Upper lobe of left lung (tissue), 6 donors: ENCODE data around the gene U2AF1L4. TPM values are rescaled to one million over a fixed set of nuclear protein-coding genes. Genes with fewer than 3 reads are reported as not detected.

Experiments used
- ATAC-seq, 2 donors: fragments of 200-7000 bp; cut with Tn5 transposase; one replicate each; pipeline ENCODE4 v1.9.1; 2022; ENCODE audit warnings: mild to moderate bottlenecking in 2 of 2, moderate library complexity in 2 of 2; ENCODE audit not compliant: low FRiP score in 2 of 2
- DNase-seq, 2 donors: peaks; one replicate each; pipeline ENCODE4 v3.0.0-alpha.2; 2019 to 2020
- H3K27ac ChIP-seq, 4 donors: fragments of 200-600 bp; sonication (generic); one replicate each; pipeline ENCODE4 v1.5.1; 2016 to 2019
- H3K27me3 ChIP-seq, 4 donors: fragments of 200-600 bp; sonication (generic); one replicate each; pipeline ENCODE4 v1.5.1; 2017 to 2019
- H3K36me3 ChIP-seq, 4 donors: fragments of 200-600 bp; sonication (generic); one replicate each; pipeline ENCODE4 v1.5.1; 2016 to 2019
- H3K4me1 ChIP-seq, 4 donors: fragments of 200-600 bp; sonication (generic); one replicate each; pipeline ENCODE4 v1.5.1; 2018 to 2019
- H3K4me3 ChIP-seq, 4 donors: fragments of 200-600 bp; sonication (generic); one replicate each; pipeline ENCODE4 v1.5.1; 2017 to 2019; ENCODE audit warnings: mild to moderate bottlenecking in 2 of 4, moderate library complexity in 1 of 4
- H3K9me3 ChIP-seq, 4 donors: fragments of 200-600 bp; sonication (generic); one replicate each; pipeline ENCODE4 v1.5.1; 2018 to 2019
- EP300 ChIP-seq, 4 donors: sonication (generic); formaldehyde crosslinking; IDR thresholded peaks; one replicate each; pipeline ENCODE4 v1.5.1; 2017; ENCODE audit warnings: antibody characterized with exemption in 4 of 4, control low read depth in 2 of 4
- POLR2A ChIP-seq, 4 donors: fragments of 450-650 bp; IDR thresholded peaks; one replicate each; pipeline ENCODE4 v1.5.1; 2016 to 2017; ENCODE audit warnings: antibody characterized with exemption in 4 of 4, mild to moderate bottlenecking in 2 of 4
- POLR2AphosphoS5 ChIP-seq, 2 donors: sonication (generic); formaldehyde crosslinking; IDR thresholded peaks; one replicate each; pipeline ENCODE4 v1.5.1; 2017; ENCODE audit warnings: antibody characterized with exemption in 2 of 2
- WGBS, 2 donors: methylation state at CpG; one replicate each; pipeline ENCODE4 v1.1.5; 2017 to 2018; 5-methylcytosine and 5-hydroxymethylcytosine counted together
- total RNA-seq, 6 donors: library from RNA; depleted of rRNA in 4 of 6; stranded (reverse); fragments of >200 nt in 4 of 6; gene quantifications; one replicate each; pipeline versions ENCODE4 v1.1.0 to v1.2.1, GENCODE V29; 2016 to 2021
- TF ChIP-seq, protein P1 (sequence below), 6 experiments: fragments of 450-650 bp in 4 of 6; fragments of 200-600 bp in 2 of 6; sonication (generic) in 2 of 6; IDR thresholded peaks; one replicate each; pipeline ENCODE4 v1.5.1; 2016 to 2019; ENCODE audit warnings: antibody characterized with exemption in 6 of 6
- donor health status: DM: no; HTN: no; CAD: no; lungs with moderate emphysema.
- donor health status: DM: no; HTN: yes; CAD: no; lungs with severe emphysema.

Gene U2AF1L4, protein sequence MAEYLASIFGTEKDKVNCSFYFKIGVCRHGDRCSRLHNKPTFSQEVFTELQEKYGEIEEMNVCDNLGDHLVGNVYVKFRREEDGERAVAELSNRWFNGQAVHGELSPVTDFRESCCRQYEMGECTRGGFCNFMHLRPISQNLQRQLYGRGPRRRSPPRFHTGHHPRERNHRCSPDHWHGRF
- total RNA-seq = 100 to 1,000 TPM in 1 of 6 donors, 10 to 100 TPM in 4, 1 to 10 TPM in 1; 8.5 to 157 (median 22.0) TPM

DNA sequence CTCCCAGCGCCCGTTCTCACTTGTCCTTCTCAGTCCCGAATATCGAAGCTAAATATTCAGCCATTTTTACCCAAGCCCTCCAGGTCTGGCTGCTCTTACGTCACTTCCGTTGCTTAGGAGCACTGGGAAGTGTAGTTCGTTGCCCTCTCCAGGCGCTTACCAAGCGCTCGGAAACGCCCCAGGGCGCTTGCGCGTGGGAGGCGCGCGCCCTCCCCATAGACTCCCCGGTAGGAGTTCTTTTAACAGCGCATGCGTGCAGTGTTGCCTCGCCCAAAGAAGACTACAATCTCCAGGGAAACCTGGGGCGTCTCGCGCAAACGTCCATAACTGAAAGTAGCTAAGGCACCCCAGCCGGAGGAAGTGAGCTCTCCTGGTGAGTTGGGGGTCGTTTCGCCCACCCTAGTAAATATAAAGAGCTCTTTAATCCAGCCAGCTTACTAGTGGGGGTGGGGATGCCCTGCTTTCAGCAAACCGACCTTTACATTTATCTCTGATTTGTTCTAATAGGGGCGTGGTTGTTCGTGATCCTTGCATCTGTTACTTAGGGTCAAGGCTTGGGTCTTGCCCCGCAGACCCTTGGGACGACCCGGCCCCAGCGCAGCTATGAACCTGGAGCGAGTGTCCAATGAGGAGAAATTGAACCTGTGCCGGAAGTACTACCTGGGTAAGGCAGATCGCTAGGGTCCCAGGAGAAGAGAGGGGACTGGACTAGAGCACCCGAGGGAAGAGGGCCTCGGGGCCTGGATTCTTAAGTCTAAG, at the start of gene U2AF1L4, which contains the start of gene PSENEN:
Gene U2AF1L4 (minus strand): TSS at position 91 of the 759 bp plus-strand sequence. CDS start 27 bp downstream, at position 64.
Gene PSENEN (plus strand): TSS at position 324 of the 759 bp plus-strand sequence. CDS start 280 bp downstream, at position 604.
- TF ChIP-seq POLR2AphosphoS5 (IDR thresholded peaks at IDR 0.05) (peak in 1 of 2 donors; percentile 70), EP300 (IDR thresholded peaks at IDR 0.05) (no peak), POLR2A (IDR thresholded peaks at IDR 0.05) (peak in 1 of 4 donors; percentile 48)
- TF ChIP-seq, protein P1, sequence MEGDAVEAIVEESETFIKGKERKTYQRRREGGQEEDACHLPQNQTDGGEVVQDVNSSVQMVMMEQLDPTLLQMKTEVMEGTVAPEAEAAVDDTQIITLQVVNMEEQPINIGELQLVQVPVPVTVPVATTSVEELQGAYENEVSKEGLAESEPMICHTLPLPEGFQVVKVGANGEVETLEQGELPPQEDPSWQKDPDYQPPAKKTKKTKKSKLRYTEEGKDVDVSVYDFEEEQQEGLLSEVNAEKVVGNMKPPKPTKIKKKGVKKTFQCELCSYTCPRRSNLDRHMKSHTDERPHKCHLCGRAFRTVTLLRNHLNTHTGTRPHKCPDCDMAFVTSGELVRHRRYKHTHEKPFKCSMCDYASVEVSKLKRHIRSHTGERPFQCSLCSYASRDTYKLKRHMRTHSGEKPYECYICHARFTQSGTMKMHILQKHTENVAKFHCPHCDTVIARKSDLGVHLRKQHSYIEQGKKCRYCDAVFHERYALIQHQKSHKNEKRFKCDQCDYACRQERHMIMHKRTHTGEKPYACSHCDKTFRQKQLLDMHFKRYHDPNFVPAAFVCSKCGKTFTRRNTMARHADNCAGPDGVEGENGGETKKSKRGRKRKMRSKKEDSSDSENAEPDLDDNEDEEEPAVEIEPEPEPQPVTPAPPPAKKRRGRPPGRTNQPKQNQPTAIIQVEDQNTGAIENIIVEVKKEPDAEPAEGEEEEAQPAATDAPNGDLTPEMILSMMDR (IDR thresholded peaks at IDR 0.05) = peak in 2 of 6 experiments; percentile 3 to 28
- Histone ChIP-seq H3K36me3 (peaks cover 0 to 4% (median 0%) of the 10 kb centered on the region in 4 donors), H3K27me3 (no peaks in the 10 kb centered on the region), H3K27ac (peak within 1 kb of the TSS; percentile 99 to 100 (median 100)), H3K9me3 (no peaks in the 10 kb centered on the region), H3K4me3 (peak within 1 kb of the TSS; percentile 63 to 91 (median 76)), H3K4me1 (peaks cover 40 to 70% (median 52%) of the 10 kb centered on the region in 4 donors)
- peak; percentile 89 to 93 for ATAC-seq
- whole genome bisulfite sequencing, 2 donors = 1 to 2% methylated on average over 22 of the region's 40 CpGs
- DNase-seq = peak; percentile 99

DNA sequence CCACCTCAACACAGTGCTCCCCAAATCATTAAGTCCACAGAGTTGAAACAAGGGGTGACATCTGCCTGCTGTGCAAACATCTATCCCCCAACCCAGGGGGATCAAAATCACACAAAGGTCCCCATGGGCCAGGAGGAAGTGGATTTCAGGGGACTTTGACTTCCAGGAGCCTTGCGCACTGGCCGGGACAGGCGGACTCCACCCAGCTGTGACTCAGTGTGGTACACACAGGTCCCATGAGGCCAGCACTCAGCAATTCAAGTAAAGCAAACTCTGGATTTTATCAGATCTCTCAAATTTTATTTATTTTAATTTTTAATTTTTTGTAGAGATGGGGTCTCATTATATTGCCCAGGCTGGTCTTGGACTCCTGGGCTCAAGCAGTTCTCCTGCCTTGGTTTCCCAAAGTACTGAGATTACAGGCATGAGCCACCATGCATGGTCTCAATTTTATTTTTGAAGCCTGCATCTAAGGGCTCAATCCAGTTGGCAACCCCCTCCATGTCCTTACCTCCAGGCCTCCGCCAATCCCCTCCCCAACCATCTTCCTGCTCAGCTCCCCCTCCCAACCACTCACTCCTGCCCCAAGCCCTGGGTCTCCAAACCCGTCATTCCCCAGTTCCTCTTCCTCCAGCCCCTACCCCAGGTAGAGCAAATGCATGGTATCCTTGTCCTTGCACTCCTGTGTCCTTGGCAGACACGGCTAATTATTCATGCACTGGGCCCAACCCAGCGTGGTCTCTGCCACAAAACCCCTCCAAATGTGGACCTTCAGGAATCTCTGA, 48.4 kb upstream of the U2AF1L4 start:
- peak in 1 of 2 donors; percentile 37 for ATAC-seq
- peaks cover 0 to 11% (median 0%) of the 10 kb centered on the region in 4 donors for H3K4me1 ChIP-seq
- no peak overlapping the region for H3K27ac ChIP-seq
- WGBS, 2 donors = 73 to 78% methylated on average over 7 of the region's 7 CpGs
- H3K4me3 ChIP-seq = no peak overlapping the region
- no peaks in the 10 kb centered on the region for H3K9me3 ChIP-seq
- TF ChIP-seq, protein P1 (IDR thresholded peaks at IDR 0.05) = no peak
- TF ChIP-seq POLR2AphosphoS5 (IDR thresholded peaks at IDR 0.05) = no peak
- no peak for TF ChIP-seq POLR2A (IDR thresholded peaks at IDR 0.05)
- TF ChIP-seq EP300 (IDR thresholded peaks at IDR 0.05) = no peak
- H3K27me3 ChIP-seq = peaks cover 0 to 11% (median 2%) of the 10 kb centered on the region in 4 donors
- no peak for DNase-seq
- no peaks in the 10 kb centered on the region for H3K36me3 ChIP-seq

DNA sequence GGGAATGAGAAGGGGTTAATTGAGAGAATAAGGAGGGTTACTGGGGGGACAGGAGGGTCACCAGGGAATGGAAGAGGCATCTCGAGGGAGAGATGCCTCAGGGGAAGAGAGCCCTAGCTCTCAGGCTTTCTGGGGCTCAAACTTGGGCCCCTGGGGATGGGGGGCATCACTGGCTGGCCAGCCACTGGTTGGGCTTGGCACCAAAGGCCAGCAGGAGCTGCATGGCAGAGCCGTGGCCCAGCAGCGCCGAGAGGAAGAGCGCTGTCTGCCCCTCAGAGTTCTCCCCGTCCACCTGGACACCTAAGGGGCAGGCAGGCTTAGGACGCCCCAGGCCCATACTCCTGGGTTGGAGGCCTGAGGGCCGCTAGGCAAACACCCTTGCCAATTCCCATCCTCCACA, 47.7 kb upstream of the U2AF1L4 start:
- Histone ChIP-seq H3K36me3 (no peaks in the 10 kb centered on the region), H3K4me3 (no peak overlapping the region), H3K27ac (no peak overlapping the region), H3K4me1 (peaks cover 0 to 10% (median 0%) of the 10 kb centered on the region in 4 donors), H3K27me3 (peaks cover 0 to 11% (median 2%) of the 10 kb centered on the region in 4 donors), H3K9me3 (no peaks in the 10 kb centered on the region)
- WGBS, 2 donors = 47 to 75% methylated on average over 2 to 8 of the region's 8 CpGs
- ATAC-seq = no peak
- TF ChIP-seq POLR2A (IDR thresholded peaks at IDR 0.05) (no peak), POLR2AphosphoS5 (IDR thresholded peaks at IDR 0.05) (no peak)
- TF ChIP-seq, protein P1 (IDR thresholded peaks at IDR 0.05) = no peak
- peak in 1 of 2 donors; percentile 57 for DNase-seq

DNA sequence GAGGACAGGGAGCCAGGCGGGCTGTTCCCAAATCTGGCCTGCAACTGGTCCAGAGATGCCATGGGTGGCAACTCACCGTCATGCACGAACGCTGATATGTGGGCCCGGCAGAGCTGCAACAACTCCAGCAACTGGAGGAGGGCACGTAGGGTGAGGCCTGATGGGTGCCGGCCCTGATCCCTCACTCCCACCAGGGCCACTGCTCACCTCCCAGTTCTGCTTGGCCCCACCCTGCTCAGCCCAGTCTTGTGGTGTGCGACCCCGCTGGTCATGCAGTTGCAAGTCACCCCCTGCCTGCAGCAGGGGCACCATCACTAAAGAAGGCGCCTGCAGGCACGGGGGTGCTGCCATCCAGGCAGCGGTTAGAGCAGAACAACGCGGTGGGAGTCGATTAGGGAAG, 47.1 kb upstream of the U2AF1L4 start:
- H3K27ac ChIP-seq = no peak overlapping the region
- 84 to 88% methylated on average over 12 to 15 of the region's 15 CpGs for WGBS, 2 donors
- peak in 1 of 2 donors; percentile 53 for DNase-seq

More for the DNA sequence above, 47.1 kb upstream of the U2AF1L4 start:
- Histone ChIP-seq H3K9me3 (no peaks in the 10 kb centered on the region), H3K4me3 (no peak overlapping the region), H3K27me3 (peaks cover 0 to 9% (median under 1%) of the 10 kb centered on the region in 4 donors), H3K36me3 (no peaks in the 10 kb centered on the region), H3K4me1 (peaks cover 0 to 4% (median 0%) of the 10 kb centered on the region in 4 donors)
- no peak for ATAC-seq
- TF ChIP-seq, protein P1 (IDR thresholded peaks at IDR 0.05) = no peak
- no peak for TF ChIP-seq POLR2A (IDR thresholded peaks at IDR 0.05)
- no peak for TF ChIP-seq POLR2AphosphoS5 (IDR thresholded peaks at IDR 0.05)
- TF ChIP-seq EP300 (IDR thresholded peaks at IDR 0.05) = no peak
